ENCODE results near the gene NRARP.

NRARP gene

DNA sequence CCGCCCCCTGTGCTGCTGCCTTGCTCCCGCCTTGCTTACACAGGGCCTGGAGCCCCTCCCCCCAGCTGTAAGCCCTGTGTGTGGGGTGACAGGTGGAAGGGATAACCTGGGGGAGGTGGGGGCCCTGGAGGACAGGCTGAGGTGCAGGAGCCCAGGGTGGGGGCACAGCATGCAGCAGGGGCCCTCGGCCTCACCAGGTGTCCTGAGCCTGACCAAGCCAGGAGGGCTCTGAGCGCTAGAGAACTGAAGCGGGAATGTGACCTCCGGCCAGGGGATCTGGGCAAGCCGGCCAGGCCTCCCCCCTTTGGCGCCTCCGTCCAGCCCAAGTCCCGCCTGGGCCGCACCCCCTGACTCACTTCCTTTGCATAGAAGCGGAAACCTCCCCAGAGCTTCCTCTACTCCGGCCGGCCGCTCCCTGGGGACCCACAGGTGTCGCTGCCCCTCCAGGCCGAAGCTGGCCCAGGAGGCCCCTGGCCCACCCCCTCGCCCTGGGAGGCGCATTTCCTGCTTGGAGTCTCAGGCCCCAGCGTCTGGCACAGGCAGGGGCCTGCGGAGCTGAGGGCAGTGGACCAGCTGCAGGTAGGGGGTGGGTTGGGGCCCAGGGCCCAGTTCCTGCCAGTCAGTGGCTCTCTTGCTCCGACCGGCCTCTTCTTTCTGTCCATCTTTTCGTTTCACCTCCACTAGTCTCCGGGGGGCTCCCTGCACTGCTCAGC, 24.6 kb downstream of the NRARP start, which contains the start of gene TOR4A:
Gene TOR4A (plus strand): TSS at position 398 of the 713 bp plus-strand sequence. CDS start 964 bp downstream, outside the sequence.
- peak; percentile 74 for DNase-seq (ENCODE audit: low spot score)

DNA sequence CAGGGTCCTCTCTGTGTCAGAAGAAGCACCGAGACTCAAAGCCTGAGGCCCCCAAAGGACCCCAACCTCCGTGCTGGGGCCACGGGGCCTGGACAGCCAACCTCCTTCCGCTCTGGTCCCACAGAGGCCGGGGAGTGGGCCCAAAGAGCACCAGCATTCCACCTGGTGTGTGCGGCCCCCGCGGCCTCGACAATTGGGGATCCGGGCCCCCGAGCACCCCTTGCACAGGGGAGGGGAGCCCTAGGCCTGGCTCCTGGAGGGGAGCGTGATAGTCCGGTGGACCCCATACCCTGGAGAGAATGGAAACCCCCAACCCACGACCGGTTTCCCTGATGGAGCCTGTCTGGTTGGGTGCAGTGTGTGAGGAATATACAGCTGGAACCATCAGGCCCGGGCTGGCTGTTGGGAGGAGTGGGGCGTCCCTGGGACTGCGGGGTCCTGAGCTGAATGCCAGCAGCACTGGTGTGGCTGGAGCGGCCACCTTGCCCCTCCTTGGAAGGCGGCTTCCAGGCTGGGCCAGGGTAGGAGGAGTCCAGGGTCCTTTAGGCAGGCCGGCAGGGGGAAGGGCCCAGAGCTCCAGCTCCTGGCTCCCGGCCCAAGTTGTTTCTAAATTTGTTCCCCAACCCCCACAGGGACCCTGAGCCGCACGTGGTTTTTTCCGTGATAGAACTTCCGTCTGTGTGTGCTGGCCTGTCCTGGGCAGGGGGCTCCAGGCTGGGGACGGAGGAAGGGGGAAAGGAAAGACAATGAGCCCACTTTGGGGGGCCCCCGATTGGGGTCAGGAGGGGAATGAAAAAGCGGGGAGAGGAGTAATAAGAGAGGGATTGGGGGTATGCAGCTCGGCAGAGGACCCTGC, 25.4 kb downstream of the NRARP start:
- peak; percentile 63 for DNase-seq (ENCODE audit: low spot score)

DNA sequence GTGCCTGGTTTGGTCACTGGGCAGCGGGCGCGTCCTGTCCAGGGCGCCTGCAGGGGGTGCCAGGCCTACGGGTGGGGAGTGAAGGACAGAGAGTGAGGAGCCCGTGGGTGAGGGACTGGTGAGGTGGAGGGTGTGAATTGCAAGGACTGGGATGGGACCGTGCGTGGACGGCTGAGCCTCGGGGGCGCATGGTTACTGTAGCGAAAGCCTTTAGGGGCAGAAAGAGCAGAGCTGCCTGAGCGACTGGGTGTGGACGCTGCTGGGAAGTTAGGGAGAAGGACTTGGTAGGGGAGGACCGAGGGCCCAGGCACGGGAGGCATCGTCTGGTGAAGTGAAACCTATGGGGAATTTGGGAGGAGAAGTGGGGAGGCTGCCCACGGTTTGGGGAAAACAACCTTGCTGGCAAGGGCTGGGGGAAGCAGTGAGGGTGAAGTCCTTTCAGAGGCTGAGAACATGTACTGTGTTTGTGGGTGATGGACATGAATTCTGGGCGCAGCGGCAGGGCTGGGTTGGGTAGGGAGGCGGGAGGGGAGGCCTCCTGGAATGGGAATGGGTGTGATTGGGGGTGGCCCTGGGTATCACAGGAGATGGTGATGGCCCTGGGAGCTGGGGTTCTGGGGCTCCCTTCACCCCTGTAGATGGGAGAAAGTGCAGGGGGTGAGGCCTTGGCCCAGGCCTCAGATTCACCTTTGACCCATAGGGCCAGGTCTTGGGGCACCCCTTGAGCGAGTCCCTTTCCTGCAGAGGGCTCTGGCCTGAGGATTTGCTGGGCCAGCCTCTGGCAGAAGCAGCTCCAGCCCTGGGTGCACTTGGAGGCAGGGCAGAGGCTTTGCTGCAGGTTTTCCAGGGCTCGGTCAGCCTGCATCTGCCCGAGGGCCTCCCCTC, 26.2 kb downstream of the NRARP start:
- DNase-seq (ENCODE audit: low spot score): no peak

DNA sequence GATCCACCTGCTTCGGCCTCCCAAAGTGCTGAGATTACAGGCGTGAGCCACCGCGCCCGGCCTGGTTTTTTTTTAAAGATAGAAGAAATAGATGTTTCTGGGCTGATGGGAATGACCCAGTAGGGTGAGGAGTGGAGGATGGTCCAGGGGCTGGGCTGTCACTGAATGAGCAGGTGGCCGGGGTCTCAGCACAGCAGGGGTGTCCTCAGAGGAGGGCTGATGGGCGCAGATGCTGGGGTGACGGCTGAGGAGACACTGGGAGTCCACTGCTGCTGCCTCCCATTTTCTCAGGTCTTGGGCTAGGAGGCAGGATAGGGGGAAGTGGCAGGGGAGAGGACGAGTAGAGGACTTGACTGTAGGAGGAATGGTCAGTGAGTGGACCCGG, 26.9 kb downstream of the NRARP start:
- no peak for DNase-seq (ENCODE audit: low spot score)

DNA sequence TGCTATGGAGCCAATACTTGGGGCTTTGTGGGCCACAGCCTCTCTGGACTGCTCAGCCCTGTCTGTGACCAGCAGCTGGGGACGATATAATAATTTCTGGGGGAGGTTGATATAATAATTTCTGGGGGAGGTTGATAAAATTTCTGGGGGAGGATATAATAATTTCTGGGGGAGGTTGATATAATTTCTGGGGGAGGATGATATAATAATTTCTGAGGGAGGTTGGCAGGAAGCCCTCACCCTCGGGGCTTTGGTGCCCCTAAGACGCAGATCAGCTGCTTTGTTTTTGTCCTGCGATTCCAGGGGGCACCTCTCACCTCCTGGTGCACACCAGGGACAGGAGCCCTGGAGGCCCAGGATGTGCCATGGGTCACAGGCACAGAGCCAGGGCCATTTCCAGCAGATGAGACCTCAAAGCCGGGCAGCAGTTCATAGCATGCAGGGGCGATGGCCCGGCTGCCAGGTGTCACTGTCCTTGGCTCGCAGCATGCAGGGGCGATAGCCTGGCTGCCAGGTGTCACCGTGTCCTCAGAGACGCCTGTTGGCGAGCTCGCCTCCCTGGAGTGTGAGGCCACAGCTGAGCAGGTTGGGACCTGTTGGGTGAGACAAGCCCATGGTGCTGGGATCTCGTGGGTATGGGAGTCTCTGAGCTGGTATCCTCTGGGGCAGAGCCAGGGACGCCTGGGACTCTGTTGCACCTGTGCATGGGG, 28.3 kb downstream of the NRARP start:
- no peak for DNase-seq (ENCODE audit: low spot score)

DNA sequence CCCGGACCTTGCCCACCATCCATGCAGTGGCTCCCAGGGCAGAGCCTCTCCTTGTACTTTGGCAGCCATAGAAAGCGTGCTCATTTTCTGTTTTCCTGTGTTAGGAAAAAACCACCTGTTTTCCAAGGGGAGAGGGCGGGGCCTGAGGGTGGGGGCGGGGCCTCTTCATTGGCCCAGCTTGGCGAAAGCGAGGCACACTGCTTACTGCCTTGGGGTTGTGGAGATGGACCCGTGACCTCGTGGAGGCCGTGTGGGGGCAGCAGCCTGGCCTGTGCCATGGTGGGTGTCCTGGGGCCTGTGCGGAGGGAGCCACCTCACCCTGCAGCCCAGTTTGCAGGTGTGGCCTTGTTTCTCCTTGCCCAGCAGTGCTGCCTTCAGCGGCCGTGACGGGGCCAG, 29.0 kb downstream of the NRARP start:
- no peak for DNase-seq (ENCODE audit: low spot score)

DNA sequence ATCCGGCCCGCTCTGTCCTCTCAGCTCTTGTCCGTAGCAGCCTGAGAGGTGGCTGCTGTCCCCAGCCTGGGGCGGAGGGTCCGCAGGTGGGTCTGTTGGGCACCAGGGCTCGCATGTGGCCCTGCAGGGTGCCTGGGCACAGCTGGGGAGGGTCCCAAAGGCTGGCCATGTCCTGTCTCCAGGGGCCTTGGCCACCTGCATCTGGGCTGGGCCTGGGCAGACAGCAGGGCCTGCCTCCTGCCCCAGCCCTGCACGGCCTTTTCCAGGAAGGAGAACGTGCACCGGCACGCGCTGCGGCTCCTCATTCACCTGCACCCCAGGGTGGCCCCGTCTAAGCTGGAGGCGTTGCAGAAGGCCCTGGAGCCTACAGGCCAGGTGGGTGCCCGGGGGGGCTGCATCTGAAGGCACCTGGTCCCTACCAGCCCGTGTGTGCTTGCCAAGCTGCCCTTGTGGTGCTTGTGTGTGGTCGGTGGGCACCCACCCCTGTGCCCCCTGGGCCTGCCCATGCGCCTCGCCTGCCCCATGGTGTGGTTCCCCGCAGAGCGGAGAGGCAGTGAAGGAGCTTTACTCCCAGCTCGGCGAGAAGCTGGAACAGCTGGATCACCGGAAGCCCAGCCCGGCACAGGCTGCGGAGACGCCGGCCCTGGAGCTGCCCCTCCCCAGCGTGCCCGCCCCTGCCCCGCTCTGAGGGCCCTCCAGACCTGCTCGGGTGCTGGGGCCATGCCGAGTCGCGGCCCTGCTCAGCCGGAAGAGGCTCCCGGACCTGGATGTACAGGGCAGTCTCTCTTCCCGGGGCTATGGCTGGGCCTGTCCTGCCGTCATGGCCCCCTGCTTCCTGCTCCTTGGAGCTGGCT, 29.6 kb downstream of the NRARP start:
- DNase-seq (ENCODE audit: low spot score): no peak

DNA sequence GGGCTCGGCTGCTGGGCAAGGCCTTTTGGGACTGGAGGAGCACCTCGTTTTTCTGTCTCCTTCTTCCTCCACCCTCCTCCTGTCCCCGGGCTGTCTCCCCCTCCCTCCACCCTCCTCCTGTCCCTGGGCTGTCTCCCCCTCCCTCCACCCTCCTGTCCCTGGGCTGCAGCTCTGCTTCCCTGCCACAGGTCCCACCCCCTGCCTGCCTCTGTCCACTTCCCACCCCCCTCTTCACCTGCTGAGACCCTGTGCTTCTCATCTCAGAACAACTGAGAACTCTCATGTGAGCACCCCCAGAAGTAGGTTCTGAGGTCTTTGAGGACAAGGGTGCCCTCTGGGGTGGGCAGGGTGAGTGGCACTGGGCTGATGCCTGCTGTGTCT, 30.4 kb downstream of the NRARP start:
- DNase-seq (ENCODE audit: low spot score): no peak

DNA sequence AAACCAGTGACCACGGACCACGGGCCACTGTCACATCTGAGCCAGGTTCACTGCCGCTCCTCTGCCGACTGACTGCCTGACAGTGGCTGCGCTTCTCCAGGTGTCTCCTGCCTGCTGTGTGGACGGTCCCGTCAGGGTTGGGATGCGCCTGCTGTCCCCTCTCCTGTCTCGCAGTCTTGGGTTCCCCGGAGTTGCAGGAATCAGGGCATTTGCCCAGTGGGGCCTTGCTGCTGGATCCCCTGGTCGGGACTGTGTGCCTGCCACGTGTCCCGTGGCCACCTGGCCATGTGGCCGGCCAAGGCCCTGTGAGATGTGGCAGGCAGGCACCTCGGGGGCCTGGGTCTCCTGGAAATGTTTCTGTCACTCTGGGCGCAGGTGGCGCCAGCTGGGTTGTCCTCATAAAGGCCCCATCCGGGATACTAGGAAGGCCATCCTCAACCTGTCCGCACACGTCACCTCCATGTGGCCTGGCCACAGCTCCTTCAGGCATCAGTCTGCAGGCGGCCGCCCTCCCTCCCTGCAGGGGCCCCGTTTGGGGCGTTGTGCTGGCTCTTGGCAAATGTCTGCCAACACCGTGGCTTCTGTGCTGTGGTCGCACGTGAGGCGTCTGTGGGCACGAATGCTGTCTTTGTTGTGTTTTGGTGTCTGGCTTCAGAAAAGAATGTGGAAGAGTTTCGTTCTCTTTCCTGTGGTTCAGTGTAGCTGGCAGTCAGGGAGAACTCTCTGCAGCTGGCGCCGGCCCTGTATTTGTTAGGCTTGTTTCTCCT, 31.0 kb downstream of the NRARP start:
- no peak for DNase-seq (ENCODE audit: low spot score)

DNA sequence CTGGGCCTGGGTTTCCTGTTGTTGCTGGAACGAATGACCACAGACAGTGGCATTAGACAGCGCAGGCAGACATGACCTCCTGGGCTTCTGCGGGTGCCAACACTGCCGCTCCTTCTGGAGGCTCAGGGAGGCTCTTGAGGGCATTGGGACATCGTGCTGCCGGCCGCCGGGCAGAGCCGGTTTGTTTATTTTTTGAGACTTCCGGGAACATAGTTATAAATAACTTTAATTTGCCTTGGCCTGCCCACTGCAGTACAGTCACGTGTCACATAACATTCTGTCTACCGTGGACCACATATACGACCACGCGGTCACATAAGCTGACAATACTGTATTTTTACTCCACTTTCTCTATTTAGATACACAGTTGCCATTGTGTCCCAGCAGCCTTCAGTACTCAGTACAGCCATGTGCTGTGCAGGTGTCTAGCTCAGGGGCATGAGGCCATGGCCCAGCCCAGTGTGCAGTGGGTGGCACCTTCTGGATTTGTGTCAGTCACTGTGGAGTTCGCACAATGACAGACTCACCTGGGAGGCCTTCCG, 32.8 kb downstream of the NRARP start:
- DNase-seq (ENCODE audit: low spot score): no peak

DNA sequence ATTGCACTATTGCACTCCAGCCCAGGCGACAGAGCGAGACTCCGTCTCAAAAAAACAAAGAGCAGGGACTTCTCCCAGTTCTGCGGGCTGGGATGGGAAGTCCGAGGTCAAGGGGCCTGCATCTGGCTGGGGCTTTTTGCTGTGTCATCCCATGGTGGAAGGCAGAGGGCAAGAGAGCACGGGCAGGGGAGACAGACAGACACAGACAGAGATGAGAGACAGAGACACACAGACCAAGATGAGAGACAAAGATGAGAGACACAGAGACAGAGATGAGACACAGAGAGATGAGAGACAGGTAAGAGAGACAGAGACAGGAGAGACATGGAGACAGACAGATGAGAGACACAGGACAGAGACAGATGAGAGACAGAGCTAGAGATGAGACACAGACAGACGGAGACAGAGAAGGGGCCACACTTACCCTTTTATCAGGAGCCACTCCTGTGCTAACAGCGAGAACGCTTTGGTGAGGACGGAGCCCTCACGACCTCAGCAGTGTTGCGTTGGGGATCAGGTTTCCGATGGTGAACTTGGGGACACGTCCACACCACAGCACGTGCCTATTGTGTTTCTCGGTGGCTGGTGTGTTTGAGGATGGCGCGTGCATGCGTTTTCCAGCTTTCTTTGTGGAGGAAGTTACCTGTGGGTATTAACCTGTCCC, 33.4 kb downstream of the NRARP start:
- DNase-seq (ENCODE audit: low spot score): no peak

DNA sequence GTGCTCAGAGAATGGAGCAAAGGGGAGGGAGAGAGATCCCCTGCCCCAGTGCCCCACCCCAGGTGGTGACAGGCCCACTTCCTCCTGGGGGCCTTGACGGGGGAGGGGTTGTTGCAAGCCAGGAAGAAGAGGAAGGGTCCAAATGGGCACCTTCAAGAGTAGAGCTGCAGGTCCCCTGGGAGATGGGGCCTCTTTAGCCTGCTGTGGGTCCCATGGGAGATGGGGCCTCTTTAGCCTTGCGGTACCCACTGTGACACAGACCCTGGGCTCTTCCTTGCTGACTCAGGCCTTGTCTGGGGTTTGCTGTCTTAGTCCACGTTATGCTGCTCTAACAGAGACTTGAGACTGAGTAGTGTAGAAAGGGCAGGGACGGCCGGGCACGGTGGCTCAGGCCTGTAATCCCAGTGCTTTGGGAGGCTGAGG, 34.1 kb downstream of the NRARP start:
- no peak for DNase-seq (ENCODE audit: low spot score)

DNA sequence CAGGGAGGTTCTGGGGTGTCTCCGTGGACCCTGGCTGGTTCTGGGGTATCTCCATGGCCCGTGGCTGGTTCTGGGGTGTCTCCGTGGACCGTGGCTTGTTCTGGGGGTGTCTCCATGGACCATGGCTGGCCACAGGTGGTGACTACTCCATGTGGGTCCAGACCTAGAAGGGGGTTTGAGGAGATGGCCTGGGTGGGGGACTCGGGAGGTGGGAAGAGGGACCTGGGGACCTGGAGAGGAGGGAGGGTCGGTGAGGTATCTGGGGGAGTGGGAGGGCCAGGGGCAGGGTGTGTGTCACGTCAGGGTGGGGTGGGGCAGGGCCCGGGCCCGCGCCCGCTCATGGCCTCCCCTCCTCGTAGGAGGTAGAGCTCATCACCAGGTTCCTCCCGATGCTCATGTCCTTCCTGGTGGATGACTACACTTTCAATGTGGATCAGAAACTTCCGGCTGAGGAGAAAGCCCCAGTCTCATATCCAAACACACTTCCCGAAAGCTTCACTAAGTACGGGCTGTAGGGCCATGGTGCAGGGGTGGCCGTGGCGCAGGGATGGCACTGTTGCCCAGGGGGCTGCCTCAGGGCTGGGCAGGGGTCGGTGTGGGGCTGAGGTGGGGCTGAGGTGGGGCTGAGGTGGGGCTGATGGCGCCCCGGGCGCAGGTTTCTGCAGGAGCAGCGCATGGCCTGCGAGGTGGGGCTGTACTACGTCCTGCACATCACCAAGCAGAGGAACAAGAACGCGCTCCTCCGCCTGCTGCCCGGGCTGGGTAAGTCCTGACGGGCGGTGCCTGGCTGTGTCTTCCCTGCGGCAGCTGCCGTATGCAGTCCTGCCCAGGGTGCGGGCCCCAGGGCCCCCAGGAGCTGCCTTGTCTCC, 35.3 kb downstream of the NRARP start:
- DNase-seq (ENCODE audit: low spot score): no peak

DNA sequence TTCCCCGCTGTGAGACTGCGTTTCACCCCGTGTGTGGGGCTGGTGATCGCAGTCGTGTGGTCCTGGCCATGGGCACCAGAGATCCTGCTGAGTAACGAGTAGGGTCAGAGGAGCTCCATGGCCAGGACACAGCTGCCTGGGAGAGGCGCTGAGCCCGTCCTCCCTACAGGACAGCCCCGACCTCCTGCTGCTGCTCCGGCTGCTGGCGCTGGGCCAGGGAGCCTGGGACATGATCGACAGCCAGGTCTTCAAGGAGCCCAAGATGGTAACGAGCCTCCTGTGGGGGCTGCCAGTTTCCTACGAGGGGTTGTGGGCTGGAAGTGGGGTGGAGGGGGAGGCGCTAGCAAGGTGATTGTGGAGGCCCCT, 35.9 kb downstream of the NRARP start:
- DNase-seq (ENCODE audit: low spot score): no peak

DNA sequence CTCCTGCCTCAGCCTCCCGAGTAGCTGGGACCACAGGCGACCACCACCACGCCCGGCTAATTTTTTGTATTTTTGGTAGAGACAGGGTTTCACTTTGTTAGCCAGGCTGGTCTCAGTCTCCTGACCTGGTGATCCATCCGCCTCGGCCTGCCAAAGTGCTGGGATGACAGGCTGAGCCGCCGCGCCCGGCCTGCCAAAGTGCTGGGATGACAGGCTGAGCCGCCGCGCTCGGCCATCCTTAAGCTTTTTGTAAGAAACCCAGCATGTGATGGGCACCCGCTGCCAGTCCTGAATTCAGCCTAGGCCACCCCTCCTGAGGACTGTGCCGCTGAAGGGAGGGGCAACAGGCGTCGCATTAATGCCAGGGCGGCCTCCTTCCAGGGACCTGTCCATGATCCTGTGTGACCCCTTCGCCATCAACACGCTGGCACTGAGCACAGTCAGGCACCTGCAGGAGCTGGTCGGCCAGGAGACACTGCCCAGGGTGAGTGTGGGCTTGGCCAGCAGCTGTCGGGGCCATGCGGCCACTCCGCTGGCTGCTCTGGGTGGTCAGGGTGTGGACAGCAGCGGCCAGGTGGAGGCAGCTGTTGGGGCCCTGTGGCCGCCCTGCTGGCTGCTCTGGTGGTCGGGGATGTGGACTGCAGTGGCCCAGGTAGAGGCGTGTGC, 36.4 kb downstream of the NRARP start:
- DNase-seq (ENCODE audit: low spot score): no peak

DNA sequence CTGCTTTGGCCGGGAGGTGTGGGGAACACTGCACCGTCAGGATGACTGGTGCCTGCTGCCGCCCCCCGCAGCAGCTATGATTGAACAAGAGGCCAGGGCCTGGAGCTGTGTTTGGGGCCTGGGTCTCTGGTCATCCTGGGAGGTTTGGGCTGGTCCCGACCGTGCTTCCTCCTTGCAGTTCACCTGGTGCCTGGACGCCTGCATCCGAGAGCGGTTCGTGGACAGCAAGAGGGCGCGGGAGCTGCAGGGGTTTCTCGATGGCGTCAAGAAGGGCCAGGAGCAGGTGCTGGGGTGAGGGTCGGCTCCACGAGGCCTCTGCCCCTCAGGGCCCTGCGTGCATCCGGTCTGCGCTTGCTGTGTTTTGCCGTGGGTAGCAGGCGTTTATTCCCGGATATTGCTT, 38.0 kb downstream of the NRARP start:
- no peak for DNase-seq (ENCODE audit: low spot score)

DNA sequence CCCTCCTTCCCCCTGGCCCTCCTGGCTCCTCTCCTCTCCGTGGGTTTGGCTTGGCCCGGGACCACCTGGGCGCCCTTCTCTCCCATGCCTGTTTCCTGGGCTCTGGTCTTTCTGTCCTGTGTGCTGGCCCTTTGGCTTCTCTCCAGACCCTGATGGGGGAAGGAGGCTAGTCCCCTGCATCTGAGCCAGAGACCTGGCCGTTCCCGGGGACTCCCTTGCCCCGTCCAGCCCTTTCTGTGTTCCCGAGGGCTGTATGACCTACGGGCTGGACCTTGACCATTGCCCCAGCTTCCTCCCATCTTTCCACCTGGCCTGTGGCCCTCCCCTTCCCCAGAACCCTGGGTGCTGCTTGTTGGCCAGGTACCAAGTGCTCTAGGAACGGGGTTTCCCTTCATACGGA, 38.6 kb downstream of the NRARP start:
- DNase-seq (ENCODE audit: low spot score): no peak

DNA sequence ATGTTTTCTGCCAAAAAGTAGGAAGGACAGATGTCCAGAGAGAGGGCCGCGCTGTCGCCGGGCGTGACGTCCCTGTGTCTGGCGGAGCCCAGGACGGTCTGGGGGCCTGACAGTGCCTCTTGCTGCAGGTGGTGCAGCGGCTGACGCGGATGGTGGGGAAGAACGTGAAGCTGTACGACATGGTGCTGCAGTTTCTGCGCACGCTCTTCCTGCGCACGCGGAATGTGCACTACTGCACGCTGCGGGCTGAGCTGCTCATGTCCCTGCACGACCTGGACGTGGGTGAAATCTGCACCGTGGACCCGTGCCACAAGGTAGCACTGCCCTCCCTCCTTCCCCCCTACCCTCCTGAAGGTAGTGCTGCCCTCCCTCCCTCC, 39.2 kb downstream of the NRARP start:
- no peak for DNase-seq (ENCODE audit: low spot score)
